ENCODE results near the gene C11orf68.

DNA sequence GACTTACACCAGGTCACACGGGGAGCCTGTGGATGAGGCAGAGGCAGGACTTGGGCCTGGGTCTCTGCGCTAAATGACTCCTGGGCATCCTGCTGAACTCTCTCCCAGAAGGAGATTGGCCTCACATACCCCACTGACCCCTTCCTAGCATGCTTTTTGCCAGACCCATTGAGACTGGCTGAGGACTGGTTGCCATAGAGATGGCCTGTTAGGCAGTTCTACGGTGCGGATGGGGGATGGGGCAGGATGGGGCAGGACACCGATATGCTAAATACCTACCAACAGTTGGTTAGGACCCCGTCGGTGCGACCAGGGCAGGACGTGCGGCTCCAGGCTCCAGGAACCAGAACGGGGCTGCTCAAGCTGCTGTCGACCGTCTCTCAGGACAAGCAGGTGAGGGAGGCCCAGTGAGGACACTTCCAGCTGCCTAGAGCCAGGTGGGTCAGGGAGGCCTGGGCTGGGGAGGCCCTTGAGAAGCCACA, 26.6 kb upstream of the C11orf68 start, which contains the start of gene TSGA10IP:
- TF ChIP-seq, protein P1, sequence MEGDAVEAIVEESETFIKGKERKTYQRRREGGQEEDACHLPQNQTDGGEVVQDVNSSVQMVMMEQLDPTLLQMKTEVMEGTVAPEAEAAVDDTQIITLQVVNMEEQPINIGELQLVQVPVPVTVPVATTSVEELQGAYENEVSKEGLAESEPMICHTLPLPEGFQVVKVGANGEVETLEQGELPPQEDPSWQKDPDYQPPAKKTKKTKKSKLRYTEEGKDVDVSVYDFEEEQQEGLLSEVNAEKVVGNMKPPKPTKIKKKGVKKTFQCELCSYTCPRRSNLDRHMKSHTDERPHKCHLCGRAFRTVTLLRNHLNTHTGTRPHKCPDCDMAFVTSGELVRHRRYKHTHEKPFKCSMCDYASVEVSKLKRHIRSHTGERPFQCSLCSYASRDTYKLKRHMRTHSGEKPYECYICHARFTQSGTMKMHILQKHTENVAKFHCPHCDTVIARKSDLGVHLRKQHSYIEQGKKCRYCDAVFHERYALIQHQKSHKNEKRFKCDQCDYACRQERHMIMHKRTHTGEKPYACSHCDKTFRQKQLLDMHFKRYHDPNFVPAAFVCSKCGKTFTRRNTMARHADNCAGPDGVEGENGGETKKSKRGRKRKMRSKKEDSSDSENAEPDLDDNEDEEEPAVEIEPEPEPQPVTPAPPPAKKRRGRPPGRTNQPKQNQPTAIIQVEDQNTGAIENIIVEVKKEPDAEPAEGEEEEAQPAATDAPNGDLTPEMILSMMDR (IDR thresholded peaks at IDR 0.05 in 4 of 5, conservative IDR thresholded peaks at IDR 0.05 in 1 of 5) = no peak
- TF ChIP-seq POLR2A (IDR thresholded peaks at IDR 0.05) = no peak
